ENCODE results near the gene GFRA1.
"Not testable (repeated sequence)": the region's sequence is repeated elsewhere in the genome, so short reads cannot be mapped to it uniquely, and the experiment has no call there.

Gene GFRA1

GRCh38 chr10:116175231-116175630, 97.8 kb downstream of the GFRA1 start:
- no peak overlapping the region for H3K4me3 ChIP-seq (ENCODE audit: low read depth, low read length)
- no peak for DNase-seq (ENCODE audit: low read depth)

GRCh38 chr10:116171505-116171904, 101.5 kb downstream of the GFRA1 start:
- H3K4me3 ChIP-seq (ENCODE audit: low read depth, low read length): no peak overlapping the region

GRCh38 chr10:116170815-116171250, 102.2 kb downstream of the GFRA1 start:
- DNase-seq (ENCODE audit: low read depth): peak; percentile 47
- no peak overlapping the region for H3K4me3 ChIP-seq (ENCODE audit: low read depth, low read length)

More at GRCh38 chr10:116171505-116171904, 101.5 kb downstream of the GFRA1 start:
- DNase-seq (ENCODE audit: low read depth): no peak

- no peak for DNase-seq (ENCODE audit: low read depth)
- H3K4me3 ChIP-seq (ENCODE audit: low read depth, low read length): no peak overlapping the region
These were observed 103.1 kb downstream of the GFRA1 start for GRCh38 chr10:116169782-116170445.

- no peak overlapping the region for H3K4me3 ChIP-seq (ENCODE audit: low read depth, low read length)
- no peak for DNase-seq (ENCODE audit: low read depth)
These were observed 104.3 kb downstream of the GFRA1 start for GRCh38 chr10:116168745-116169144.

GRCh38 chr10:116168329-116168728, 104.7 kb downstream of the GFRA1 start:
- no peak for DNase-seq (ENCODE audit: low read depth)
- no peak overlapping the region for H3K4me3 ChIP-seq (ENCODE audit: low read depth, low read length)

- H3K4me3 ChIP-seq (ENCODE audit: low read depth, low read length): not testable (repeated sequence)
These were observed 107.1 kb downstream of the GFRA1 start for GRCh38 chr10:116165941-116166340.

GRCh38 chr10:116164291-116164690, 108.7 kb downstream of the GFRA1 start:
- no peak for DNase-seq (ENCODE audit: low read depth)
- no peak overlapping the region for H3K4me3 ChIP-seq (ENCODE audit: low read depth, low read length)

More at GRCh38 chr10:116165941-116166340, 107.1 kb downstream of the GFRA1 start:
- not testable (repeated sequence) for DNase-seq (ENCODE audit: low read depth)

GRCh38 chr10:116163333-116164131, 109.5 kb downstream of the GFRA1 start:
- no peak overlapping the region for H3K4me3 ChIP-seq (ENCODE audit: low read depth, low read length)
- no peak for DNase-seq (ENCODE audit: low read depth)

- H3K4me3 ChIP-seq (ENCODE audit: low read depth, low read length): no peak overlapping the region
- DNase-seq (ENCODE audit: low read depth): no peak
These were observed 110.2 kb downstream of the GFRA1 start for GRCh38 chr10:116162851-116163250.

GRCh38 chr10:116160271-116160670, 112.7 kb downstream of the GFRA1 start:
- no peak overlapping the region for H3K4me3 ChIP-seq (ENCODE audit: low read depth, low read length)
- DNase-seq (ENCODE audit: low read depth): no peak

GRCh38 chr10:116159197-116159596, 113.8 kb downstream of the GFRA1 start:
- DNase-seq (ENCODE audit: low read depth): no peak
- H3K4me3 ChIP-seq (ENCODE audit: low read depth, low read length): no peak overlapping the region

GRCh38 chr10:116158036-116158435, 115.0 kb downstream of the GFRA1 start:
- no peak for DNase-seq (ENCODE audit: low read depth)
- H3K4me3 ChIP-seq (ENCODE audit: low read depth, low read length): no peak overlapping the region

- H3K4me3 ChIP-seq (ENCODE audit: low read depth, low read length): no peak overlapping the region
- no peak for DNase-seq (ENCODE audit: low read depth)
These were observed 115.5 kb downstream of the GFRA1 start for GRCh38 chr10:116157485-116157884.

GRCh38 chr10:116156819-116157218, 116.2 kb downstream of the GFRA1 start:
- DNase-seq (ENCODE audit: low read depth): no peak
- no peak overlapping the region for H3K4me3 ChIP-seq (ENCODE audit: low read depth, low read length)

- DNase-seq (ENCODE audit: low read depth): no peak
- H3K4me3 ChIP-seq (ENCODE audit: low read depth, low read length): no peak overlapping the region
These were observed 117.8 kb downstream of the GFRA1 start for GRCh38 chr10:116155191-116155590.

GRCh38 chr10:116154651-116155050, 118.4 kb downstream of the GFRA1 start:
- no peak for DNase-seq (ENCODE audit: low read depth)
- no peak overlapping the region for H3K4me3 ChIP-seq (ENCODE audit: low read depth, low read length)

GRCh38 chr10:116151076-116151475, 121.9 kb downstream of the GFRA1 start:
- H3K4me3 ChIP-seq (ENCODE audit: low read depth, low read length): no peak overlapping the region
- DNase-seq (ENCODE audit: low read depth): no peak

GRCh38 chr10:116150606-116151005, 122.4 kb downstream of the GFRA1 start:
- no peak for DNase-seq (ENCODE audit: low read depth)
- H3K4me3 ChIP-seq (ENCODE audit: low read depth, low read length): no peak overlapping the region

- no peak overlapping the region for H3K4me3 ChIP-seq (ENCODE audit: low read depth, low read length)
- no peak for DNase-seq (ENCODE audit: low read depth)
These were observed 125.7 kb downstream of the GFRA1 start for GRCh38 chr10:116147147-116147905.

Measured in skeletal muscle cell (primary cell).